Measurements from ENCODE around the gene TOR2A.

- no peak for TF ChIP-seq POLR2A (IDR thresholded peaks at IDR 0.05; ENCODE audit: low read length)
- TF ChIP-seq GATA1 (IDR thresholded peaks at IDR 0.05; ENCODE audit: low read depth, low read length), result no peak
Measured at GRCh38 chr9:127720865-127721227, 14.2 kb downstream of the TOR2A start.
